Trophoblast cell (in vitro differentiated cells and primary cell): ENCODE measurements around the gene RPN1.
"Not testable (repeated sequence)": the region's sequence is repeated elsewhere in the genome, so short reads cannot be mapped to it uniquely, and the experiment has no call there.

ENCODE experiments used
- DNase-seq, 2 donors: peaks; one replicate each; pipeline ENCODE4 v3.0.0-alpha.2; 2016
- H2AFZ ChIP-seq: 2 replicates; pipeline ENCODE4 v1.6.1; 2013; ENCODE audit warnings: low read length, moderate library complexity, mild to moderate bottlenecking; ENCODE audit not compliant: insufficient read depth, poor library complexity
- H2AK5ac ChIP-seq: 2 replicates; pipeline ENCODE4 v1.6.1; 2013; ENCODE audit warnings: mild to moderate bottlenecking, low read length
- H2BK120ac ChIP-seq: 2 replicates; pipeline ENCODE4 v1.6.1; 2013; ENCODE audit warnings: low read length, mild to moderate bottlenecking, moderate library complexity; ENCODE audit not compliant: insufficient read depth, poor library complexity
- H2BK12ac ChIP-seq: 2 replicates; pipeline ENCODE4 v1.6.1; 2013; ENCODE audit warnings: mild to moderate bottlenecking, low read length, moderate library complexity
- H2BK5ac ChIP-seq: 2 replicates; pipeline ENCODE4 v1.6.1; 2013; ENCODE audit warnings: low read length, low read depth, moderate library complexity, mild to moderate bottlenecking; ENCODE audit not compliant: poor library complexity
- H3K14ac ChIP-seq: 2 replicates; pipeline ENCODE4 v1.6.1; 2013; ENCODE audit warnings: mild to moderate bottlenecking, low read length
- H3K18ac ChIP-seq: 2 replicates; pipeline ENCODE4 v1.6.1; 2013; ENCODE audit warnings: mild to moderate bottlenecking, low read length
- H3K23ac ChIP-seq: 2 replicates; pipeline ENCODE4 v1.6.1; 2013; ENCODE audit warnings: low read length
- H3K27ac ChIP-seq: 2 replicates; pipeline ENCODE4 v1.5.1; 2013; ENCODE audit warnings: low read depth, mild to moderate bottlenecking, inconsistent platforms, low read length, moderate library complexity
- H3K27me3 ChIP-seq: 2 replicates; pipeline ENCODE4 v1.6.1; 2013; ENCODE audit warnings: inconsistent platforms, mild to moderate bottlenecking, low read length, moderate library complexity; ENCODE audit not compliant: insufficient read depth
- H3K36me3 ChIP-seq, 2 experiments: 1 replicate in 1 of 2; 2 replicates in 1 of 2; pipeline ENCODE4 v1.6.1; 2013; ENCODE audit warnings: low read length in 2 of 2, mild to moderate bottlenecking in 2 of 2, moderate library complexity in 1 of 2; ENCODE audit not compliant: insufficient read depth in 2 of 2, control insufficient read depth in 1 of 2
- H3K4ac ChIP-seq: 2 replicates; pipeline ENCODE4 v1.6.1; 2013; ENCODE audit warnings: low read depth, mild to moderate bottlenecking, low read length, moderate library complexity
- H3K4me1 ChIP-seq, 2 experiments: 1 replicate in 1 of 2; 2 replicates in 1 of 2; pipeline ENCODE4 v1.6.1; 2013; ENCODE audit warnings: low read length in 2 of 2, mild to moderate bottlenecking in 2 of 2, moderate library complexity in 1 of 2; ENCODE audit not compliant: insufficient read depth in 2 of 2, control insufficient read depth in 1 of 2
- H3K4me2 ChIP-seq: 2 replicates; pipeline ENCODE4 v1.6.1; 2013; ENCODE audit warnings: inconsistent platforms, mild to moderate bottlenecking, low read length, moderate library complexity
- H3K4me3 ChIP-seq: 2 replicates; pipeline ENCODE4 v1.5.1; 2013; ENCODE audit warnings: mild to moderate bottlenecking, low read depth, low read length, inconsistent platforms
- H3K79me1 ChIP-seq: one replicate; pipeline ENCODE4 v1.6.1; 2013; ENCODE audit warnings: low read length
- H3K79me2 ChIP-seq: 2 replicates; pipeline ENCODE4 v1.6.1; 2013; ENCODE audit warnings: low read length, mild to moderate bottlenecking; ENCODE audit not compliant: control insufficient read depth, insufficient read depth, poor library complexity
- H3K9ac ChIP-seq: 2 replicates; pipeline ENCODE4 v1.6.1; 2013; ENCODE audit warnings: mild to moderate bottlenecking, low read length
- H3K9me3 ChIP-seq: 2 replicates; pipeline ENCODE4 v1.6.1; 2013; ENCODE audit warnings: low read depth, mild to moderate bottlenecking, control low read depth, inconsistent platforms, low read length; ENCODE audit not compliant: insufficient read depth
- H4K12ac ChIP-seq: 2 replicates; pipeline ENCODE4 v1.6.1; 2013; ENCODE audit warnings: low read depth, mild to moderate bottlenecking, low read length, moderate library complexity
- H4K8ac ChIP-seq: 2 replicates; pipeline ENCODE4 v1.6.1; 2013; ENCODE audit warnings: low read depth, mild to moderate bottlenecking, low read length, moderate library complexity
- H4K91ac ChIP-seq: one replicate; pipeline ENCODE4 v1.6.1; 2013; ENCODE audit warnings: low read depth, mild to moderate bottlenecking, low read length, moderate library complexity
- WGBS: extraction: QIAGEN DNeasy Blood & Tissue Kit; methylation state at CpG from one replicate; pipeline ENCODE4 v1.1.7; 2013; ENCODE audit warnings: missing lambda C conversion rate; ENCODE audit not compliant: insufficient read length, insufficient coverage; ENCODE audit errors: extremely low coverage; 5-methylcytosine and 5-hydroxymethylcytosine counted together

The RPN1 gene

GRCh38 chr3:128655531-128655930 lies 4.9 kb upstream of the RPN1 start:
- H3K18ac ChIP-seq = no peak overlapping the region
- H2BK12ac ChIP-seq = no peak overlapping the region
- no peaks in the 10 kb centered on the region for H3K9me3 ChIP-seq

GRCh38 chr3:128653993-128654805 lies 3.6 kb upstream of the RPN1 start:
- H2BK12ac ChIP-seq = not testable (repeated sequence)

More at GRCh38 chr3:128655531-128655930, 4.9 kb upstream of the RPN1 start:
- Histone ChIP-seq H3K36me3 (no peaks in the 10 kb centered on the region), H3K27ac (no peak overlapping the region), H4K8ac (no peak overlapping the region), H3K9ac (no peak overlapping the region), H4K12ac (no peak overlapping the region), H2BK120ac (no peak overlapping the region), H3K14ac (no peak overlapping the region), H3K27me3 (no peaks in the 10 kb centered on the region), H4K91ac (no peak overlapping the region), H3K4me1 (no peaks in the 10 kb centered on the region), H2BK5ac (no peak overlapping the region), H3K23ac (no peak overlapping the region), H3K79me1 (peaks cover 3% of the 10 kb centered on the region), H3K4me2 (no peak overlapping the region), H3K4ac (no peak overlapping the region), H3K79me2 (peaks cover under 1% of the 10 kb centered on the region), H2AK5ac (no peak overlapping the region), H3K4me3 (no peak overlapping the region), H2AFZ (no peak overlapping the region)
- DNase-seq = no peak
- WGBS = no CpG with 5 or more reads among the region's 3 CpGs

GRCh38 chr3:128653383-128653992 lies 2.9 kb upstream of the RPN1 start:
- Histone ChIP-seq H3K79me1 (peaks cover 10% of the 10 kb centered on the region), H3K79me2 (peaks cover 11% of the 10 kb centered on the region)
- not testable (repeated sequence) for H3K4me3 ChIP-seq, H3K14ac ChIP-seq, H2BK120ac ChIP-seq, H2AK5ac ChIP-seq, H4K12ac ChIP-seq, H3K4ac ChIP-seq, H3K4me2 ChIP-seq, H3K36me3 ChIP-seq, H3K23ac ChIP-seq, H4K8ac ChIP-seq, H3K18ac ChIP-seq, DNase-seq, H4K91ac ChIP-seq, H3K27ac ChIP-seq, H2BK5ac ChIP-seq, H2BK12ac ChIP-seq, H3K9me3 ChIP-seq, H3K9ac ChIP-seq, H2AFZ ChIP-seq, H3K4me1 ChIP-seq, H3K27me3 ChIP-seq
- no CpG with 5 or more reads among the region's 43 CpGs for WGBS

More at GRCh38 chr3:128653993-128654805, 3.6 kb upstream of the RPN1 start:
- not testable (repeated sequence) for H4K91ac ChIP-seq, H2BK120ac ChIP-seq, H3K9ac ChIP-seq, H3K23ac ChIP-seq, H3K4ac ChIP-seq, H3K4me3 ChIP-seq, H3K14ac ChIP-seq, H3K27ac ChIP-seq, H4K12ac ChIP-seq, H3K27me3 ChIP-seq, H3K4me1 ChIP-seq, H3K4me2 ChIP-seq, H2AFZ ChIP-seq, H4K8ac ChIP-seq, H2BK5ac ChIP-seq, H3K18ac ChIP-seq, H3K79me2 ChIP-seq, H3K36me3 ChIP-seq, DNase-seq, H3K9me3 ChIP-seq, H2AK5ac ChIP-seq
- peaks cover 10% of the 10 kb centered on the region for H3K79me1 ChIP-seq
- WGBS = no CpG with 5 or more reads among the region's 24 CpGs

GRCh38 chr3:128648940-128649663 lies 1.5 kb downstream of the RPN1 start:
- H2BK5ac ChIP-seq = no peak overlapping the region
- WGBS = no CpG with 5 or more reads among the region's 8 CpGs
- no peak for DNase-seq

More at GRCh38 chr3:128648940-128649663, 1.5 kb downstream of the RPN1 start:
- Histone ChIP-seq H3K14ac (no peak overlapping the region), H2AFZ (no peak overlapping the region), H3K4me3 (no peak overlapping the region), H3K36me3 (peaks cover 10 to 16% of the 10 kb centered on the region in 2 experiments), H2BK12ac (no peak overlapping the region), H2BK120ac (no peak overlapping the region), H3K27me3 (no peaks in the 10 kb centered on the region), H3K4me2 (peak overlapping the region; percentile 64), H4K12ac (no peak overlapping the region), H3K79me2 (peaks cover 28% of the 10 kb centered on the region), H3K27ac (no peak overlapping the region), H3K9me3 (no peaks in the 10 kb centered on the region), H3K4ac (peak overlapping the region; percentile 98), H3K18ac (no peak overlapping the region), H3K79me1 (peaks cover 10% of the 10 kb centered on the region), H4K8ac (no peak overlapping the region), H2AK5ac (no peak overlapping the region), H3K4me1 (peaks cover 0 to 1% of the 10 kb centered on the region in 2 experiments), H3K23ac (no peak overlapping the region), H3K9ac (no peak overlapping the region), H4K91ac (no peak overlapping the region)
